HG03521 (cell line): ENCODE measurements around the gene MYO16.

Experiments used
- ATAC-seq: cut with Tn5 transposase; IDR thresholded peaks from one replicate; pipeline ENCODE4 v1.9.1; 2021; ENCODE audit warnings: mild to moderate bottlenecking, moderate library complexity; ENCODE audit not compliant: unreplicated experiment

Gene MYO16

GRCh38 chr13:108925070-108925469 lies 295.7 kb downstream of the MYO16 start:
- ATAC-seq, result no peak

- no peak for ATAC-seq
These were observed 297.5 kb downstream of the MYO16 start for GRCh38 chr13:108926862-108927261.

GRCh38 chr13:108927615-108928014 lies 298.2 kb downstream of the MYO16 start:
- ATAC-seq, result no peak

GRCh38 chr13:108929532-108930206 lies 300.3 kb downstream of the MYO16 start:
- ATAC-seq, result no peak

GRCh38 chr13:108932196-108932595 lies 302.8 kb downstream of the MYO16 start:
- ATAC-seq, result no peak

- ATAC-seq, result no peak
These were observed 303.6 kb downstream of the MYO16 start for GRCh38 chr13:108933061-108933460.

- ATAC-seq, result no peak
These were observed 308.7 kb downstream of the MYO16 start for GRCh38 chr13:108938155-108938554.

- ATAC-seq, result no peak
These were observed 310.7 kb downstream of the MYO16 start for GRCh38 chr13:108940121-108940520.

- no peak for ATAC-seq
These were observed 314.4 kb downstream of the MYO16 start for GRCh38 chr13:108943842-108944241.

GRCh38 chr13:108944760-108945159 lies 315.3 kb downstream of the MYO16 start:
- no peak for ATAC-seq

- no peak for ATAC-seq
These were observed 318.2 kb downstream of the MYO16 start for GRCh38 chr13:108947551-108948030.

- ATAC-seq, result no peak
These were observed 318.9 kb downstream of the MYO16 start for GRCh38 chr13:108948251-108948671.

GRCh38 chr13:108950333-108951010 lies 321.1 kb downstream of the MYO16 start:
- ATAC-seq, result no peak

- ATAC-seq, result no peak
These were observed 326.3 kb downstream of the MYO16 start for GRCh38 chr13:108955741-108956140.

- no peak for ATAC-seq
These were observed 328.1 kb downstream of the MYO16 start for GRCh38 chr13:108957369-108958012.

GRCh38 chr13:108958013-108958376 lies 328.6 kb downstream of the MYO16 start:
- no peak for ATAC-seq

GRCh38 chr13:108959234-108959633 lies 329.8 kb downstream of the MYO16 start:
- no peak for ATAC-seq

GRCh38 chr13:108960006-108960405 lies 330.6 kb downstream of the MYO16 start:
- no peak for ATAC-seq

- no peak for ATAC-seq
These were observed 332.2 kb downstream of the MYO16 start for GRCh38 chr13:108961542-108962125.

GRCh38 chr13:108962654-108963053 lies 333.2 kb downstream of the MYO16 start:
- ATAC-seq, result no peak

GRCh38 chr13:108963276-108963810 lies 333.9 kb downstream of the MYO16 start:
- ATAC-seq, result no peak
